ENCODE measurements around the gene HSD3B7.
"Not testable (repeated sequence)": the region's sequence is repeated elsewhere in the genome, so short reads cannot be mapped to it uniquely, and the experiment has no call there.

Gene HSD3B7

DNA sequence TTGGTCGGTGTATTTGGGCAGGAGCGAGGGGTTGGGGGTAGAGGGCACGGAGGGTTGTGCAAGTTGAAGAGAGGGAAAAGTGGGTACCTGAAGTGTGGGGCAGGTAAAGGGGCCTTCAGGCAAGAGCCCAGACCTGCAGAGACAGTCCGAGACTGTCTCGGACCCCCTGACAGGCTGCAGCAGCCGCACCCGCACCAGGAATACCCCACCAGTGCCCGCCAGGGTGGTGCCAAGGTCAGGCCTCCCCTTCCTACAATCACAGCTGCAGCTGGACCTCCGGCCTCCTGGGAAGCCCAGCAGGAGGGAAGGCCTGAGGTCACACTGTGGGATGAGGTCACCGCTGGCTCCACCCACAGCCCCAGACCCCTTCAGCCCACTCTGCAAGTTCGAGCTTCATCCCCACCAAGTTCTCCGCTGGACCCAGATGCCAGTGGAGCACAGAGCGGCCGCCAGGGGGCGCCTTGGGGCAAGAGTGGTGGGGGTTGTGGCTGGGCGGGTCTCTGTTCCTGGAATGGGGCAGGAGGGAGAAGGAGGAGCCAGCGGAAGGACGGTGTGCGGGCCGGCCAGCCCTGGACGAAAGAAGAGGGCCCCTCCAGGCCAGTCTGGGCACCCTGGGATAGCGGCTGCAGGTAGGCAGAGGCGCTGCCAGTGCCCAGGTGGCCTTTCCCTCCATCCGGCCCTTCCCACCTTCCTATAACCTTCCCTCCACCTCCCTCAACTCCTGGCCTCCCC is at the start of gene HSD3B7:
Gene HSD3B7, plus strand, starts transcription at position 539 of the 732 bp plus-strand sequence. CDS start 452 bp downstream, outside the sequence.
- ATAC-seq (peak; percentile 78), DNase-seq (peak; percentile 92)

- DNase-seq: no peak
- no peak for ATAC-seq
Observed at GRCh38 chr16:30937692-30938091, 47.3 kb upstream of the HSD3B7 start.

GRCh38 chr16:30939571-30939970 is 45.4 kb upstream of the HSD3B7 start:
- ATAC-seq, DNase-seq: not testable (repeated sequence)

DNA sequence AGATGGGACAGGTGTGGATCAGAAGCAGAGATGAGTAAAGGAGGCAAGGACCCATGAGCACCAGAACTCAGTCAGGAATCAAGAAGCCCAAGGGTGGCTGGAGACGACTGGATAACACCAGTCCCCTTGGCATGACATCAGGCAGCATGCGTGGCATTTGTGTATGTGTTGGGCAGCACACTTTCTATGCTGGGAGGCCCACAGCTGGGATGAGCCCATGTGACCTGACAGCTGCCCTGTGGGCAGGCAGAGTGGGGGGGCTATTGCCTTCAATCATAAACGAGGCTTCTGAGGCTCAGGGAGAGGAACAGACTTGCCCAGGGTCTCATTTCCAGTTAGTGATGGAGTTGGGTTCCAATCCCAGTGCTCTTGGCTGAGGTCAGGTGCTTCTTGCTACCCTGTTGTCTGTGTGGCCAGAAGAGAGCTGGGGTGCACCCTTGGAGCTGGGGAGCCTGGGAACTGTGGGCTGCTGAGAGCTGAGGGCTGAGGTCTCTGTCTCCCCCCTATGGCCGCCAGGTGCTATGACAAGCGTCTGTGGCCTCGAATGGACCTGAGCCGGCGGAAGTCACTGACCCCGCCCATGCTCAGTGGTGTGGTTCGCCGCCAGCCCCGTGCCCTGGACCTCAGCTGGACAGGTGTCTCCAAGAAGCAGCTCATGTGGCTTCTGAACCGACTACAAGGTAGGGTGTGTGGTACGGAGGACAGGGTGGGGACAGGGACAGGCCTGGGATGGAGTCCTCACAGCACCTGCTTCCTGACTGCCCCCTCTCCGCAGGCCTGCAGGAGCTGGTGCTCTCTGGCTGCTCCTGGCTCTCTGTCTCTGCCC is 43.2 kb upstream of the HSD3B7 start:
- peak; percentile 91 for ATAC-seq
- DNase-seq: peak; percentile 81

DNA sequence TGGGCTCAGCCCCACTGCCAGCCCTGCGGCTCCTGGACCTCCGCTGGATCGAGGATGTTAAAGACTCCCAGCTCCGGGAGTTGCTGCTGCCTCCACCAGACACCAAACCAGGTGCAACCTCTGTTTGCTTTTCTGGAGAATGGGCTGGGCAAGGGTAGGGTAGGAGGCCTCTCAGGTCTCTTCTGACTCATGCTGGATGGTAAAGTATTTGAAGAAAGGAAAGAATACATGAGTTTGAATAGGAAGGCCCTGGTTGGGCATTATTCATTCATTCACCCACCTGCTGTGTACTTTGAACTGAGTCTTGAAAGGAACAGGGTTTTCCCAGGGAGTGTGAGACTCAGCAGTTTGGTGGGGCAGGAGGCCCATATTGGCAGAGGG is 42.6 kb upstream of the HSD3B7 start:
- DNase-seq: no peak

DNA sequence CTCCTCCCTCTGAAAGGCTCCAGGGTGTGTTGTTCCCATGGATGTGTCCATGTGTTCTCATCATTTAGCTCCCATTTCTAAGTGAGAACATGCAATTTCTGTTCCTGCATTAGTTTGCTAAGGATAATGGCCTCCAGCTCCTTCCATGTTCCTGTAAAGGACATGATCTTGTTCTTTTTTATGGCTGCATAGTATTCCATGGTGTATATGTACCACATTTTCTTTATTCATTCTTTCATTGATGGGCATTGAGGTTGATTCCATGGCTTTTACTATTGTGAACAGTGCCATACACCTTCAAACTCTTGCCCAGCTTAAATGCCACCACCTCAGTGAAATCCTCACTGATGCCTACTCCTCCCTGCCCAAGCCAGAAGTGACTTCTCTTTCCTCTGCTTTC is 40.7 kb upstream of the HSD3B7 start:
- no peak for DNase-seq
- ATAC-seq: no peak

More for the DNA sequence above, 42.6 kb upstream of the HSD3B7 start:
- ATAC-seq: peak; percentile 19

DNA sequence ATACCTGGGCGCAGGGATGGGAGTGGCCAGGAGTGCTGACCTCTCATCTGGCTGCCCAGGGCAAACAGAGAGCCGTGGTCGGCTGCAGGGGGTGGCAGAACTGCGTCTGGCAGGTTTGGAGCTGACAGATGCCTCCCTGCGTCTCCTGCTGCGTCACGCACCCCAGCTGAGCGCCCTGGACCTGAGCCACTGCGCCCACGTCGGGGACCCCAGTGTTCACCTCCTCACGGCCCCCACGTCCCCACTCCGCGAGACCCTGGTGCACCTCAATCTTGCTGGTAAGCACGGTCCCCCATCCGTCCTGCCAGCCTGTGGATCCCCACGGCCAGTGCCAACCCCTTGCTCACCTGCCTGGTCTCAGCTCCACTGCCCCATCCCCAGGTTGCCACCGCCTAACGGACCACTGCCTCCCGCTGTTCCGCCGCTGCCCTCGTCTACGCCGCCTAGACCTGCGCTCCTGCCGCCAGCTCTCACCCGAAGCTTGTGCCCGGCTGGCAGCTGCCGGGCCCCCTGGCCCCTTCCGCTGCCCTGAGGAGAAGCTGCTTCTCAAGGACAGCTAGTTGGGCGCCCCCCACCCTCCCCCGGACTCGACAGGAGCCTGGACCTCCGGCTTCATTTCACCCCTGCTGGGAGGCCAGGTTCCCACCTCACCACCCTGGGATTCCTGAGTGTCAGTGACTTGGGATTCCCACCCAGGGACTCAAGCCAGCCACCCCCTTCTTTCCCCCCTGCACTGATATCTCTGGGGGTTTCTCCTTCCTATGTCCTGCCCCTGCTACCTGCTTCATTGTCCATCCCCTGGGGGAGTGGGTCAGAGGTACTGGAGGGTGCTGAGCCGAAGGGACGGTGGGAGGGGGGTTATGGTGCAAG is 38.1 kb upstream of the HSD3B7 start:
- DNase-seq: no peak
- ATAC-seq: no peak

DNA sequence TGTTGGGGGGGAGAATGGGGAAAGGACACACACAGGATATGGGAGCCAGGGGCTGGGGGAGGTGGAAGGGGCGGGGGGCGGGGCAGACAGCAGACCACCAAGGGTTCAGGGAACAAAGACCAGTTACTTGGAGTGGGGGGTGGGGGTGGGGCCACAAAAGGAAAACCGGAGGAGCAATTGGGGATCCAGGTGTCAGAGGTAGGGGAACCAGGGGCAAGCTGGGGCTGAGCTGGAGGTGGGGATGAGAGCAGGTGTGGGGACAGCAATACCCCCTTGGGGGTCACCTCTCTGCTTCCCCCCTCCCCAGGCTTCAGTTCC is 37.5 kb upstream of the HSD3B7 start:
- DNase-seq (no peak), ATAC-seq (no peak)

- DNase-seq: no peak
- peak; percentile 2 for ATAC-seq
Observed at GRCh38 chr16:30947859-30948666, 36.9 kb upstream of the HSD3B7 start.

DNA sequence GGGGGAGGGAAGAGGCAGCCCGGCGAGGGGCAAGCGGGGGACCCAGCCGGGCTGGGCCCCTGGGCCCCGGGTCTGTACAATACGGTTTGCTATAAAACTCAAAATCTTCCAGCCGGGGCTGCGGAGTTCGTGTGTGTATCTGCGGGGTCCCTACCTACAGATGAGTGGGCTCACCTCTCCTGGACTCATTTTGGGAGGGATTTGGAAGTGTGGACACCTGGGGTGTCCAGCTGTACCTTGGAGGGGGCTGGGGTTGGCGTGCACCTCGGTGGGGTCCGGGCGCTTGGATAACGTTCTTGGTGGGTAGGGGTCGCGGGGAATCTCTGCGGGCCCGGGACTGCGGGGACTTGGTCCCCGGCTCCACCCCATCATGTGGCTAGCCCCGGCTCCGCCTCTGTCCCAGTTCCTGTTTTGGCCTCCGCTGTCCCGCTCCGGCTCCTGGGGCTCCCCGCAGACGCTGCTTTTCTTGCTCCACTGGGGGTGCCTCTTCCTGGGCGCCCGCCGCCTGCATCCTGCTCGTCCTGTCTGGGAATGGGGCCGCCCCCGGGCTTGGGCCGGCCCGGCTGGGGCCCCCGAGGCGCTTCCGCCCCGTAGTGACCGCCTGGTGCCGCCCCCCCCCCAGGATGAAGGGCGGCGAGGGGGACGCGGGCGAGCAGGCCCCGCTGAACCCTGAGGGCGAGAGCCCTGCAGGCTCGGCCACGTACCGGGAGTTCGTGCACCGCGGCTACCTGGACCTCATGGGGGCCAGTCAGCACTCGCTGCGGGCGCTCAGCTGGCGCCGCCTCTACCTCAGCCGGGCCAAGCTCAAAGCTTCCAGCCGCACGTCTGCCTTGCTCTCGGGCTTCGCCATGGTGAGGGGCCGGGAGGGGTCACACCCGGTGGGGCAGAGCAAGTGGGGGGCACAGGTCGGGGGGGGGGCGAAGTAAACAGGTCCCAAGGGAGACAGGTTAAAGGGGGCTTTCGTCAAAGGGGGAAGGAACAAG is 36.0 kb upstream of the HSD3B7 start, which contains the start of gene ORAI3:
Gene ORAI3, plus strand, starts transcription at position 402 of the 983 bp plus-strand sequence. Its CDS starts 222 bp downstream, at position 624.
- DNase-seq (peak; percentile 64), ATAC-seq (peak; percentile 30)

DNA sequence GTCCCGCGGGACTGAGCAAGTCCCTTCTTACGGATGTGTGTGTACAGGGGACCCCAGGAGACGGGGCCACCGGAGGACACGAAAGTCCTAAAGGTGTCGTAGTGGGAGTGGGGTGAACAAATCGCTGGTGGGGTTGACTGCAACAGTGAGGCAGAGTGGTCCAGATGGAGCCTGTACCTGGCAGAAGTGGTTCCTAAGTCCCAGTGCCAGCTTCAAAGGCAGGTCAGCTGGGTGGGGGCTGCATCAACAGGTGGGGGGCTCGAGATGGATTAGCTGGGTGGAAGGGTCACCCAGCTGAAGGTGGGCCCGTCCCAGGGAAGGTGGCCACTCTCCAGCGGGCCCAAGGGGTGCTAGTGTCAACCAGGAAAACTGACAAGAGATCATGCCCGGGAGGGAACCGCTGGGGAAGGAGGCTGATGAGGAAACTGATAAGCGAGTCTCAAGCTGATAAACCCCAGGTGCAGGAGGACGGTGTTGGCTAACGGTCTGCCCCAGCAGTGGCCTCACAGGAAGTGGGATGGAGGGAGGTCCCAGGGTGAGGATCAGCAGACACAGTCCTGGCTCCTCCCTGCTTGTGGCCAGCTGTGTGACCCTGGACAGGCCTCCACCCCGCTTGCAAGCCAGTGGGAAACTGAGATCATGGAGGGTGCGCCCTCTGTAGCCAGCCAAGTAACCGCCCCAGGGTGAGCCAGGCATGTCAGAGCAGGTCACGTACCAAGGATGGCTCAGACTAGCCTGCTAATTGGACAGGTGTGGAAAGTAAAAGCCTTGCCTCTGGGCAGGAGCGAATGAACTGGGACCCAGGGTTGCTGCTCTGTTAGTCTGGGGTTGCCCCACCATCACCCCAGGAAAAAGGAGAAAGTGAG is 35.1 kb upstream of the HSD3B7 start:
- ATAC-seq: peak; percentile 61
- peak; percentile 65 for DNase-seq

GRCh38 chr16:30950516-30951065 is 34.4 kb upstream of the HSD3B7 start:
- DNase-seq: no peak

DNA sequence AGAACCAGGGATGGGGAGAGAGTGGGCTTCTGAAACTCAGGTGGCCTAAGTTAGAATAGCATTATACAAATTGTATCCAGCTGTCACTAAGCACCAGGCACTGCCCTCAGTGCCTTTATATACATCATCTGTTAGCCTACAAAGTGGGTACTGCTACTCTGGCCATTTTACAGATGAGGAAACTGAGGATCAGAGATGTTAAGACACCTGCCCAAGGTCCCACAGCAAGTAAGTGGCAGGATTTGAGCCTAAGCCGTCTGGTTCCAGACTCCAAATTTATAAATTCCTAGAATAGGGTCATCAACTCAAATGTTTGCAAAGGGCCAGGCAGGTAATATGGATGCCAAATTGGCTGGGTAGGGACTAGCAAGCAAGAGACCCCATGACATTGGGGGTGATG is 33.8 kb upstream of the HSD3B7 start:
- ATAC-seq (no peak), DNase-seq (no peak)

More at GRCh38 chr16:30950516-30951065, 34.4 kb upstream of the HSD3B7 start:
- no peak for ATAC-seq

DNA sequence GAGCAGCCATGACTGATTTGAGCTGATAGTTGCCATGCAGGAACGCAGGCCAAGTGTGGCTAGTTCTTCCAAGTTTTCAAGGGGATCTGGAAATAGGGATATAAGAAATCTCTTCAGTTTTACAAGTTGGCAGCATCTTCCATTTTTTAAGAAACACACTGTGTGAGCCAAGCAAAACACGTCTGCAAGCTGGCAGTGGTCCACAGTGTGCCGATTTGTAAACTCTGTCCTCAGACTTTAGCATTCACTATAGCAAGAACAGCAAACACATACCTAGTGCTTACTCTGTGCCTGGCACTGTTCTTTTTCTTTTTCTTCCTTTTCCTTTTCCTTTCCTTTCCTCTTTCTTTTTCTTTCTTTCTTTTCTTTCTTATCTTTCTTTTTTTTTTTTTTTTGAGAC is 33.3 kb upstream of the HSD3B7 start:
- DNase-seq: no peak
- no peak for ATAC-seq

DNA sequence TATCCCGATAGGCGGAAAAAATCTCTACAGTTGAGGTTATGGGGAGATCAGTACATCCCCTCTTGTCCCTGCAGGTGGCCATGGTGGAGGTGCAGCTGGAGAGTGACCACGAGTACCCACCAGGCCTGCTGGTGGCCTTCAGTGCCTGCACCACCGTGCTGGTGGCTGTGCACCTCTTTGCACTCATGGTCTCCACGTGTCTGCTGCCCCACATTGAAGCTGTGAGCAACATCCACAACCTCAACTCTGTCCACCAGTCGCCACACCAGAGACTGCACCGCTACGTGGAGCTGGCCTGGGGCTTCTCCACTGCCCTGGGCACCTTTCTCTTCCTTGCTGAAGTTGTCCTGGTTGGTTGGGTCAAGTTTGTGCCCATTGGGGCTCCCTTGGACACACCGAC is 31.9 kb upstream of the HSD3B7 start:
- ATAC-seq (no peak), DNase-seq (no peak)

DNA sequence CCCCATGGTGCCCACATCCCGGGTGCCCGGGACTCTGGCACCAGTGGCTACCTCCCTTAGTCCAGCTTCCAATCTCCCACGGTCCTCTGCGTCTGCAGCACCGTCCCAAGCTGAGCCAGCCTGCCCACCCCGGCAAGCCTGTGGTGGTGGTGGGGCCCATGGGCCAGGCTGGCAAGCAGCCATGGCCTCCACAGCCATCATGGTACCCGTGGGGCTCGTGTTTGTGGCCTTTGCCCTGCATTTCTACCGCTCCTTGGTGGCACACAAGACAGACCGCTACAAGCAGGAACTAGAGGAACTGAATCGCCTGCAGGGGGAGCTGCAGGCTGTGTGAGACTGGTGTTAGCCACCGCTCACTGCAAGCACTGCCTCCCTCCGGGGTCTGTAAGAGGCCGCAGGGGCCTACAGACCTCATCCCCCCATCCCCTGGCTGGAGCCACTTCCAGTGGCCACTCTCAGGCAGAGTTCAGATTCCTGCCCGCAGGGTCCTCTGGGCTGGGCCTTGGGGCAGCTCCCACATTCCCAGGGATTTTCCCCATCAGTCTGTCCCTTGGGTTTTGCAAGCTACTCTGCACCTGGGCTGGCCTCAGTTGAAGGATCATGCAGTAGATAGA is 31.4 kb upstream of the HSD3B7 start:
- DNase-seq: peak; percentile 71
- peak; percentile 41 for ATAC-seq

GRCh38 chr16:30954993-30955392 is 30.0 kb upstream of the HSD3B7 start:
- DNase-seq: no peak
- no peak for ATAC-seq

All from stimulated activated naive CD8-positive, alpha-beta T cell treated with anti-CD3 and anti-CD28 coated beads, Interleukin-15, Interleukin-2, amounts not matched to agents 100 U/mL and 50 U/mL, for 24 hours (primary cell).